Skeletal muscle satellite cell (primary cell): ENCODE results near the gene KRT79.

Experiments
- H3K27me3 ChIP-seq: 2 replicates; pipeline ENCODE4 v1.7.0; 2013; ENCODE audit warnings: low read length; ENCODE audit not compliant: control insufficient read depth, insufficient read depth
- H3K36me3 ChIP-seq: 2 replicates; pipeline ENCODE4 v1.7.0; 2013; ENCODE audit warnings: mild to moderate bottlenecking, control low read depth, low read length; ENCODE audit not compliant: insufficient read depth
- H3K4me1 ChIP-seq: 2 replicates; pipeline ENCODE4 v1.7.0; 2013; ENCODE audit warnings: low read length; ENCODE audit not compliant: control insufficient read depth, insufficient read depth
- H3K4me2 ChIP-seq: 2 replicates; pipeline ENCODE4 v1.7.0; 2013; ENCODE audit warnings: mild to moderate bottlenecking, low read length
- H3K4me3 ChIP-seq: 2 replicates; pipeline ENCODE4 v1.7.0; 2013; ENCODE audit warnings: low read length
- H3K9ac ChIP-seq: 2 replicates; pipeline ENCODE4 v1.7.0; 2013; ENCODE audit warnings: mild to moderate bottlenecking, low read depth, low read length, moderate library complexity
- H3K9me3 ChIP-seq: replicated peaks from 2 replicates; pipeline ENCODE4 v1.7.0; 2013; ENCODE audit warnings: mild to moderate bottlenecking, control low read depth, low read length

The KRT79 gene

DNA sequence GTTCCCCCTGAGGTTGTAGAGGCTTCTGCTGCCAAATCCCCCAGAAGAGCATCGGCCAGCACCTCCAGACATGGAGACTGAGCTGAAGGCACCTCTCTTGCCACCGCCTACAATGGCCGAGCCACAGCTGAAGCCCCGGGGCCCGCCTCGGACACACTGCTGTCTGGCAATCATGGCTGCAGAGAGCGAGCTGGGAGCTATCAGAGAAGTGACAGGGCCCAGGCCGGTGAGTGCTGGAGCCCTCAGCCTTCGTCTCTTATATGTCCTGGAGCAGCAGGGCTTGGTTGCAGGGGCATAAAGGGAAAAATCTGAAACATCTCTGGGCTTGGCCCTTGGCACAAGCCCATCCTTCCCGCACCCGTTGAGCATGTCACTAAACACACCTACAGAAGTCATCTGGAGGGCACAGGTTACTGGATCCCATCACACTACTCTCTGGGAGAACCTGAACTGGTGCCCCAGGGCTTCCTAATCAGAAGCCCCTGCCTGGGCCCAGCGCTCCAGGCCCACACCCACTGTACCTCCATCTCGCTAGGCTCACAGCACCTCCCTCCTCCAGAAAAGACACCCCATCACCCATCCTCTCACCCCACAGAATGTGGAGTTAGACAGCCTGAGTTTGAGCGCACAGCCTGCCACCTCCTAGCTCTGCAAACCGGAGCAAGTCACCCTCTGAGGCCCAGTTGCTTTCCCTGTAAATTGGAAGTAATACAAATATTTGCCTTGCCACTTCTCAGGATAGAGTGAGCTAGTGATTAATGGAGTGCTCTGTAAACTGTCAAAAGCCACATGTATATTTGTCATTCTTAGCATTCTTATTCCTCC lies 20.0 kb downstream of the KRT79 start, which contains the start of gene KRT4:
Gene KRT4 (minus strand): TSS at position 232 of the 825 bp plus-strand sequence. CDS start 58 bp downstream, at position 174.
- H3K4me3 ChIP-seq: no peak within 1 kb of the TSS
- H3K27me3 ChIP-seq: peaks cover 64% of the 10 kb centered on the region
- H3K36me3 ChIP-seq: no peaks in the 10 kb centered on the region
- no peak within 1 kb of the TSS for H3K9ac ChIP-seq
- no peaks in the 10 kb centered on the region for H3K4me1 ChIP-seq
- H3K4me2 ChIP-seq: no peak within 1 kb of the TSS
- no peaks in the 10 kb centered on the region for H3K9me3 ChIP-seq

DNA sequence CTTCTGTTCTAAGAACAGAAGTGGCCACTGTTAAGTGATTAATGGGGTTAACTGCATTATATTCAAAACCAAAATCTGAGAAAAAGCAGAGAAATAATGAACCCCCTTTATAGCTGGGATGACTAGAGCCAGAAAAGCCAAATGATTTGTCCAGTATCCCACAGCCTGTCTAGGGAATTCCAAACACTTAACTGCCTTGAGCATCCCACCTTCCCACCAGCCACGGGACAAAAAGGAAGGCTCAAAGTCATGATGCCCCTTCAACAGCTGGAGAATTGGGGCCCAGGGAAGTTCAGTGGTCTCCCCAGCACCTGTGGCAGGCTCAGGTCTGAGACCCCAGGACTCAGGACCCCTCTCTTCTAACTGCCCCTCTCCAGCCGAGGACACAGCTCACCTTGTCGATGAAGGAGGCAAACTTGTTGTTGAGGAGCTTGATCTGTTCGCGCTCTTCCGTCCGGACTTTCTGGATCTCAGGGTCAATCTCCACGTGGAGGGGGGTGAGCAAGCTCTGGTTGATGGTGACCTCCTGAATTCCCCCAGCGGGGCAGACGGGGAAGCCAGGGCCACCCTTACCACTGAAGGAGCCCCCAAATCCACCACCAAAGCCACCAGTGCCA lies 20.8 kb downstream of the KRT79 start:
- H3K9ac ChIP-seq: no peak overlapping the region
- no peak overlapping the region for H3K4me3 ChIP-seq
- no peaks in the 10 kb centered on the region for H3K36me3 ChIP-seq
- H3K4me2 ChIP-seq: no peak overlapping the region
- peaks cover 64% of the 10 kb centered on the region for H3K27me3 ChIP-seq
- H3K9me3 ChIP-seq: no peaks in the 10 kb centered on the region
- H3K4me1 ChIP-seq: no peaks in the 10 kb centered on the region

DNA sequence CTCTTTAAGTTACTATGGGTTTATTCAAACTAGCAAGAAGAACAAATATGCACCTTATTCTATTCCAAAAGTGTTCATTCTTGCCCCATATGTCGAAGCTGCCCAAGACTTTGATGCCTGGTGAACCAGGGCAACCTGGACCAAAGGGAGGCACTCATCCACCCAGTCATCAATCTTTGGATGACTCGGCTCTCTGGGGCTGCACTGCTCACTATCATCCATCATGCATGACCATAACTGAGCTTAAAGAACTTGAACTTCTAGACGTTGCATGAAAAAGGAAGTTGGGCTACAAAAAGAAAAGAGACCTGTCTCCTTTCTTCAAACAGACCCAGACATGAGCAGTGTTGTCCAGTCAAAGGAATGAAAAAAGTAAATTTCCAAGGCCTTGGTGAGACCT lies 21.4 kb downstream of the KRT79 start:
- no peak overlapping the region for H3K9ac ChIP-seq
- no peak overlapping the region for H3K4me2 ChIP-seq
- H3K4me3 ChIP-seq: no peak overlapping the region
- H3K27me3 ChIP-seq: peaks cover 64% of the 10 kb centered on the region
- no peaks in the 10 kb centered on the region for H3K36me3 ChIP-seq
- H3K9me3 ChIP-seq: no peaks in the 10 kb centered on the region
- H3K4me1 ChIP-seq: no peaks in the 10 kb centered on the region

DNA sequence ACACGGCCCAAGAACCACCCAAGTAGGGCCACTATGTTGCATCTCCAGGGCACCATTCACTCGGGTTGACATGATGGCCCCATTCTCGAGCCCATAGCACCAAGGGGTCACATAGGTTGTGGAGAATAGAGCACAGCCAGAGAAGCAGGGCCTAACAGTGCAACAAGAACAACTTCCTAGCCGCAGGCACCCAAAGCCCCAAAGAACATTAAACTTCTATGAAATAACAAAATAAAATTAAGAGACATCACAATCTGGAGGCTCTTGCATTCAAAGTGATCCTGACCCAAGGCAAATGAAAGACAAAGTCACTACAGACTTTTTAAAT lies 22.1 kb downstream of the KRT79 start:
- no peak overlapping the region for H3K9ac ChIP-seq
- no peaks in the 10 kb centered on the region for H3K36me3 ChIP-seq

DNA sequence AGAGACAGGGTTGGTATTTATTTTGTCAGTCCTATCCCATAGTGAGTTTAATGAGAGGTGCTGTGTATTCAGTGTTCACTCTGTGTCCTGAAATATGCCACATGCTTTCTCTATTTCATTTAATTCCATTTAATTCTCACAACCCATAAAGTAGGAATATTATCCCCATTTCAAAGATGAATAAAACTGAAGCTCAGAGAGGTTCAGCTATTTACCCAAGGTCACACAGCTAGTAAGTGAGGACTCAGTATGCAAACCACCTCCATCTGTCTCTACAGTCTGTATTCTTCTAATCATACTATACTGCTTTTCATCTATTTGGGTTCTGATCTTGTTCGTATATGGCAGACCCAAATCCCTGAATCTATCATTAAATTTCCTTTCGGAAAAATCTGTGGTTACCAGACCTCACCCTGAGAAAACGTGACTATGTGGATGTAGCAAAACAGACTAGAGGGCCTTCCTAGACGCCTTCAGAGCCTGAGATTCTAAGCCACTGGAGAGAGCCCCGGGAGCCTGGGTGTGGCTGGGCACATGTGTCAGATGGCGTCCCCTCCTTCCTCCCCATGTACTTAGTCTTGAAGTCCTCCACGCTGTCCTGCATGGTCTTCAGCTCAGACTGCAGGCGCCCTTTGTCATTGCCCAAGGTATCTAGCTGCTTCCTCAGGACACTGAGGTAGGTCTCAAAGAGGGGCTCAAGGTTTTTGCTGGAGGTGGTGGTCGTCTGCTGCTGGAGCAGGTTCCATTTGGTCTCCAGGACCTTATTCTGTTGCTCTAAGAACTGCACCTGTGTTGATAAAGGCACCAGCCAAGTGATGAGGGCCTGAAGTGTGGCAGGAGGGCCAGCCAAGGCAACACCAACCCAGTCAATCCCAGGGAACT lies 22.7 kb downstream of the KRT79 start:
- no peak overlapping the region for H3K4me3 ChIP-seq
- H3K36me3 ChIP-seq: no peaks in the 10 kb centered on the region
- H3K4me2 ChIP-seq: no peak overlapping the region
- no peaks in the 10 kb centered on the region for H3K9me3 ChIP-seq
- peaks cover 67% of the 10 kb centered on the region for H3K27me3 ChIP-seq
- H3K9ac ChIP-seq: no peak overlapping the region
- no peaks in the 10 kb centered on the region for H3K4me1 ChIP-seq

More for the DNA sequence above, 22.1 kb downstream of the KRT79 start:
- Histone ChIP-seq H3K4me2 (no peak overlapping the region), H3K9me3 (no peaks in the 10 kb centered on the region), H3K4me1 (no peaks in the 10 kb centered on the region), H3K4me3 (no peak overlapping the region), H3K27me3 (peaks cover 64% of the 10 kb centered on the region)

DNA sequence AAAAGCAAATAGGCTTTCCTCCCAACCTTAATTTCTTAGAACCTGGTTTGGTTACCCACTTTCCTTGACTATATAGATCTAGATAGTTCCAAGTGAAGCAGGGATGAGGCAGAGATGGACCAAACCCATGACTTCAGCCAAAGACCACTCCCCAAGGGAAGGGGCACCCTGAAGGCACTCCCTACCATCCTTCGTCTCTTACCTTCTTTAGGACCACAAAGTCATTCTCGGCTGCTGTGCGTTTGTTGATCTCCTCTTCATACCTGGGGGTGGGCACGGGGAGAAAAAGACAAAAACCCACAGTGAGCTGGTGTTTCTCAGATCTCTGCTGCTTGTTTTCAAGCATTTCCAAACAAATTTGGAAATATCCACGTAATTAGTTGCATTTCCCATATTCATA lies 23.6 kb downstream of the KRT79 start:
- Histone ChIP-seq H3K4me3 (no peak overlapping the region), H3K27me3 (peaks cover 72% of the 10 kb centered on the region), H3K9ac (no peak overlapping the region)

DNA sequence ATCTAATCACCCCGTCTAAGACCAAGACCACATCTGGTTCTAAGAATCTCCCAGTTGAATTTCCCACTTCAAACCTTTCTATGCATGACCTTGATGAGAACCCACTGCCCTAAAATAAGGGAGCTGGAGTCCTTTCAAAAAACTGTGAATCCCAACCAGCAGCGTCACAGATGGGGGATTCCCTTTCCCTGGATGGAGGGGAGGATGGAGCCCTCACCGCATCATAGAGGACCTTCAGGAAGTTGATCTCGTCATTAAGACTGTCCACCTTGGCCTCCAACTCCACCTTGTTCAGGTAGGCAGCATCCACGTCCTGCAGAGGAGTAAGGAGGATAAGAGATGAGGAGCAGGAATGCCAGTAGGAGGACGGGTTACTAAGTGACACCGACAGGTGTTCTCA lies 24.9 kb downstream of the KRT79 start:
- Histone ChIP-seq H3K36me3 (no peaks in the 10 kb centered on the region), H3K4me2 (no peak overlapping the region), H3K4me1 (no peaks in the 10 kb centered on the region), H3K9me3 (no peaks in the 10 kb centered on the region), H3K9ac (no peak overlapping the region), H3K27me3 (peaks cover 76% of the 10 kb centered on the region), H3K4me3 (no peak overlapping the region)

More for the DNA sequence above, 23.6 kb downstream of the KRT79 start:
- Histone ChIP-seq H3K4me1 (no peaks in the 10 kb centered on the region), H3K36me3 (no peaks in the 10 kb centered on the region), H3K4me2 (no peak overlapping the region), H3K9me3 (no peaks in the 10 kb centered on the region)

DNA sequence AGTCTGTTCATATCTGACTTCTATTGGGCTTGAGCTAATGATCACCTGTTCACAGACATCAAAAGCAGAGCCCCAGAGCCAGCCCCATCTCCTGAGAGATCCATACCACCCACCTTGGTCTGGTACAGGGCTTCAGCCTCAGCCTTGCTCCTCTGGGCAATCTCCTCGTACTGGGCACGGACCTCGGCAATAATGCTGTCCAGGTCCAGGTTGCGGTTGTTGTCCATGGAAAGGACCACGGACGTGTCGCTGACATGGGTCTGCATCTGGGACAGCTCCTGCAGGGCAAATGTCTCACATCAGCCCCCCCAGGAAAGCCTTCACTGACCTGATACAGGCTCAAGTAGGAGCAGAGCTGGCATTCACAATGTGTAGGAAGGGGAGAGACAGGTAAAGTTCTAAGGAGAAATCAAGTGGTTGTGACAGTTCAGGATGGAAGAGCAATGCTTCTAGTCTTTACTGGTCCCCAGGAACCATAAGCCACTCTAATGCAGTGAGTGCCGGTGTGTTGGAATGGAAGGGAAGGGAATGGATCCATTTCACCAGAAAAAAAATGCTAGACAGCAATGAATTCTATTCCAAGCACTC lies 25.4 kb downstream of the KRT79 start:
- H3K36me3 ChIP-seq: no peaks in the 10 kb centered on the region
- no peaks in the 10 kb centered on the region for H3K4me1 ChIP-seq
- H3K9me3 ChIP-seq: no peaks in the 10 kb centered on the region
- no peak overlapping the region for H3K9ac ChIP-seq
- peaks cover 81% of the 10 kb centered on the region for H3K27me3 ChIP-seq
- no peak overlapping the region for H3K4me3 ChIP-seq
- no peak overlapping the region for H3K4me2 ChIP-seq

DNA sequence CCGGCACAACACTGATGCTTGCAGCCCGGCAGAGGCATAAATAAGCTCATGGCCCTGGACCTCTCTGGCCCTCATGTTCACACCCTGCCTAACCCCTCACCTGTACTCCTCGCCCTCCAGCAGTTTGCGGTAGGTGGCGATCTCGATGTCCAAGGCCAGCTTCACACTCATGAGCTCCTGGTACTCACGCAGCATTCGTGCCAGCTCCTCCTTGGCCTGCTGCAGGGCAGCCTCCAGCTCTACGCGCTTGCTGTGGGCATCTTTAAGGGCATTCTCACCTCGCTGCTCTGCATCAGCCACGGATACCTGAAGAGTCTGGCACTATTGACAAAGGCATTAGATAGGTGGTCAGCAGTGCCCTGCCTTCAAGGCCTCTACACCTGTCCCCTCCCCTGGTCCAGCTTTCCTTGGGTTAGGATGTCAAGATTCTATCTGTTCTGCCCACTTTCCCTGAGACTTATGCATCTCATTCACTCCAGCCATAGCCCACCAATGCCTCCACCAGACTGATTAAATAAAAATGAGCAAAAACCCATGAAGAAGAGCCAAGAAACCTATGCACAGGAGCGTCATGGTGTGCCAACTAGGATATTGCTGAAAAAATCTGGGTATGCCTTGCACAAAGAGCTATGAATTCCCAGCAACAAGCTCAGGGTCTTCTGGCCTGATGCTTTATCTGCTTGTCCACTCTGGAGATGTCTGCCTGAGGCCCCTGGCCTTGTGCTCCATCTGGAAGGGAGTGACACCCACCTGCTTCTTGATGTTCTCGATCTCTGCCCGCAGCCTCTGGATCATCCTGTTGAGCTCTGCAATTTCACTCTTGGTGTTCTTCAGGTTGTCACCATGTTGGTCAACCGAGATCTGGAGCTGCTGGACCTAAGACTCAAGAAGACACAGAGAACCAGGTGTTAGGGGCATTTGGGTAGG lies 26.3 kb downstream of the KRT79 start:
- Histone ChIP-seq H3K9me3 (no peaks in the 10 kb centered on the region), H3K9ac (no peak overlapping the region), H3K36me3 (no peaks in the 10 kb centered on the region), H3K4me3 (no peak overlapping the region), H3K4me1 (no peaks in the 10 kb centered on the region), H3K4me2 (no peak overlapping the region), H3K27me3 (peaks cover 81% of the 10 kb centered on the region)

DNA sequence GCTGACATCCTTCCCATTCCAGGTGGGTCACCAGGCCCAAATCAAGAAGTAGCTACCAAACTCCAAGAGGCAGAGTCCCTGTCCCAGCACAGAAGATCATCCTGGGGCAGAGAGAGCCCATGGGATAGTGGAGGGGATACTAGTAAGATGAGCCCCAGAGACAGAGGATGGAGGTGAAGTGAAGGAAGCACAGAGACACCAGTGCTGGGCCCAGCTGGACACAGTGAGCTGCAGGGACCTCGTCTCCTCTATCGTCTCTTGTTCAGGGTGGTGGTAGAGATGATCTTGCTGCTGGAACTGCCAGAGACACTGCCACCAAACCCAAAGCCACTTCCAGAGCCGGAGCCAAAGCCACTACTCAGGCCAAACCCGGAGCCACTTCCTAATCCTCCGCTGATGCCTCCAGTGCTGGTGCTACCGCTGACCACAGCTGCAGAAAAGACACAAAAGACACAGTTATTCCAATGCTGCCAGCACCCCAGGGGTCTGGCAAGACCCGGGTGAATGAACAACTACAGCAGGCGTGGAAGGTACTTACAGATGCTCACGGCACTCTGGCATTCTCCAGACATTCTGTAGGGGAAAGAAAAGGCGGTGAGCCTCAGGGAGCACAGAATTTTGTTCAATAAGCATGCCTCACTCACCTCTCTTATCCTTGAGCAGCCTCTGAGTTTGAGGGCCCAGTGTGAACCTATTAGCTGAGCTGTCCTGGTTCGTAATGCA lies 27.1 kb downstream of the KRT79 start:
- no peak overlapping the region for H3K4me3 ChIP-seq
- no peak overlapping the region for H3K4me2 ChIP-seq
- H3K9ac ChIP-seq: no peak overlapping the region
- H3K4me1 ChIP-seq: no peaks in the 10 kb centered on the region
- H3K9me3 ChIP-seq: no peaks in the 10 kb centered on the region
- no peaks in the 10 kb centered on the region for H3K36me3 ChIP-seq
- peaks cover 75% of the 10 kb centered on the region for H3K27me3 ChIP-seq
